GM12801 (cell line): Measurements from ENCODE around the gene SCAMP3.

Experiments
- TF ChIP-seq, protein P1 (sequence below): IDR thresholded peaks from one replicate; pipeline ENCODE4 v1.5.1; 2011; ENCODE audit warnings: control low read depth; ENCODE audit not compliant: insufficient read length; ENCODE audit errors: extremely low read depth

The SCAMP3 gene

DNA sequence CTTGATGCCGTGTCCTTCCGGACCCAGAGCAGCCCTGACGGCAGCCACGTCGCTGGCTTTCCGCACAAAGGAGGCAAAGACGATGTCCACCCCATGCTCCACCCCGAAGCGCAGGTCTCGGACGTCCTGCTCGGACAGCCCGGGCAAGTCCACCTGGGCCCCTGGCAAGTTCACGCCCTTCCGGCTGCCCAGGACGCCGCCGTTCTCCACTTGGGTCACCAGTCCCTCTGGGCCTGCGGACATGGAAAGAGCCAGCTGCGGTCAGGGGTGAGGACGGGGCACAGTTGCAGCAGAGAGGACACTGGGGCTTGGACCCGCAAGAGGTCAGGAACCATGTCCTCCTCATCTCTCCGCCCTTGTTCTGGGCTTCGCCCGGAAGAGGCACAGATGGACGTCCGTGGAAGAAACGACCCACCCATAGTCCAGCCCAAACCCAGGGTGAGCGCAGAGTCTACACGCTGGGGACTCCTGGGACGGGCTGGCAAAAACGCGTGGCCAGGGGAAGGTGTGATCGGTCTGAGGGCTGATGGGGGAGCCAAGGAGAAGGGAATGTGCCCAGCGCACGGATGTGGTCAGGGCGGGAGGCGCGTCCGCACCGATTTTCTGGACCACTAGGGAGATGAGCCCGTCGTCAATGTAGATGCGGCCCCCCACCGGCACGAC lies 32.5 kb upstream of the SCAMP3 start:
- TF ChIP-seq, protein P1, sequence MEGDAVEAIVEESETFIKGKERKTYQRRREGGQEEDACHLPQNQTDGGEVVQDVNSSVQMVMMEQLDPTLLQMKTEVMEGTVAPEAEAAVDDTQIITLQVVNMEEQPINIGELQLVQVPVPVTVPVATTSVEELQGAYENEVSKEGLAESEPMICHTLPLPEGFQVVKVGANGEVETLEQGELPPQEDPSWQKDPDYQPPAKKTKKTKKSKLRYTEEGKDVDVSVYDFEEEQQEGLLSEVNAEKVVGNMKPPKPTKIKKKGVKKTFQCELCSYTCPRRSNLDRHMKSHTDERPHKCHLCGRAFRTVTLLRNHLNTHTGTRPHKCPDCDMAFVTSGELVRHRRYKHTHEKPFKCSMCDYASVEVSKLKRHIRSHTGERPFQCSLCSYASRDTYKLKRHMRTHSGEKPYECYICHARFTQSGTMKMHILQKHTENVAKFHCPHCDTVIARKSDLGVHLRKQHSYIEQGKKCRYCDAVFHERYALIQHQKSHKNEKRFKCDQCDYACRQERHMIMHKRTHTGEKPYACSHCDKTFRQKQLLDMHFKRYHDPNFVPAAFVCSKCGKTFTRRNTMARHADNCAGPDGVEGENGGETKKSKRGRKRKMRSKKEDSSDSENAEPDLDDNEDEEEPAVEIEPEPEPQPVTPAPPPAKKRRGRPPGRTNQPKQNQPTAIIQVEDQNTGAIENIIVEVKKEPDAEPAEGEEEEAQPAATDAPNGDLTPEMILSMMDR: no peak

DNA sequence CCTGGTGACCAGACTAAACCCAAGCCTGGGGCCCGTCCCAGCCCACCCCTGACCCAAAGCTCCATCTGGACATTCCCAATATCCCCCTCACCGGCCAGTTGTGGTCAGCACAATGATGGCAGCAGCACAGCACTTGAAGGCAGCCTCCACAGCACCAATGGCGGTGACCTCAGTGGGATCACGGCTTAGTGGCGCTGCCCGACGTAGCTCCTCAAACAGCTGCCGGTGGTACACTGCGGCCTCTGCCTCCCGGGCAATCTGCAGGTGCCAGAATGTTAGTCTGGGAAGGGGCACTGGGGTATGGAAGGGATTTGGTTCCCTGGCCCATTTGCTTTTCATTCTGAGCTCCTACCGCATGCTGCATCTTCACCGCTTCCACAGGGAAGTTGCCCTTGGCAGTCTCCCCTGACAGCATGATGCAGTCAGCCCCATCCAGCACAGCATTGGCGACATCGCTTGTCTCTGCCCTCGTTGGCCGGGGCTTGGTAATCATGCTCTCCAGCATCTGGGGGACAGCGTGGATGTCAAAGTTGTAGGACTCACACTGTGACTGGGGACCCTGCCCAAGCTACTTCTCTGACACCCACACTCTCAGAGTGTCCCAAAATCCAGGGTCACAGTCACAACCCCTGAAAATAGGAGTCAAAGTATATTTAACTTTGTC lies 31.1 kb upstream of the SCAMP3 start:
- TF ChIP-seq, protein P1: no peak

DNA sequence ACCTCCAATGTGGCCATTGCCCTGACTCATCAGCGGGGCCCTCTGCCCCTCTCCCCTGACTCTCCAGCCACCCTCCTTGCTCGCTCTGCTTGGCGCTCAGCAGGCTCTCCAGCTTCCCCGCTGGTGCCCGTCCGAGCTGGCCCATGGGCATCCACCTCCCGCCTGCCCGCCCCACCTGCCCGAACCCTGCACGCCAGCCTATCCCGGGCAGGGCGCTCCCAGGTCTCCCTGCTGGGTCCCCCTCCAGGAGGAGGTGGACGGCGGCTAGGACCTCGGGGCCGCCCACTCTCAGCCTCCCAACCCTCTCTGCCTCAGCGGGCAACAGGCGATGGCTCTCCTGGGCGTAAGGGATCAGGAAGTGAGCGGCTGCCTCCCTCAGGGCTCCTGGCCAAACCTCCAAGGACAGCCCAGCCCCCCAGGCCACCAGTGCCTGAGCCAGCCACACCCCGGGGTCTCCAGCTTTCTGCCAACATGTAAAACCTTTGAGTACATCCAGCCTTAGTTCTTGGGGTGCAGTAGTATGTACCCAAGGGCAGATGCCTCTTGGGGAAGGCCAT lies 25.9 kb upstream of the SCAMP3 start:
- TF ChIP-seq, protein P1: no peak

DNA sequence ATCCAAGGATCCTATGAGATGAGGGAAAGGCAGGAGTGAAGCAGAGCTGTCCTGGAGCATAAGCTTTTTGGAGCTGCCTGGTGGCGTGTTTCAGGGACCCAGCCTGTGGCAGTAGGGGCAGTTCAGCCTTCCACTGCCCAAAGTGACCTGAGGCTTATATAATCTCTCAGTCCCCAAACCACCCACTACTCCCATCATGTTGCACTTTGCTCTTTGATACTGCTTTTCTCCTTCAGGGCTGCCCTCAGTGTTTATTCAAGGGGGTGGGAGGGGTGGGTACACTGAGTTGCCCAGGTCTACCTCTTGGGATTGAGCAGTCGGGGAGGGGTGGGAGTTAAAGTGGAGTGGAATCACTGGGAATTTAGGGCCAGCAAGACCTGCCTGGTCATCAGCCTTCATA lies 24.4 kb upstream of the SCAMP3 start:
- TF ChIP-seq, protein P1: no peak

DNA sequence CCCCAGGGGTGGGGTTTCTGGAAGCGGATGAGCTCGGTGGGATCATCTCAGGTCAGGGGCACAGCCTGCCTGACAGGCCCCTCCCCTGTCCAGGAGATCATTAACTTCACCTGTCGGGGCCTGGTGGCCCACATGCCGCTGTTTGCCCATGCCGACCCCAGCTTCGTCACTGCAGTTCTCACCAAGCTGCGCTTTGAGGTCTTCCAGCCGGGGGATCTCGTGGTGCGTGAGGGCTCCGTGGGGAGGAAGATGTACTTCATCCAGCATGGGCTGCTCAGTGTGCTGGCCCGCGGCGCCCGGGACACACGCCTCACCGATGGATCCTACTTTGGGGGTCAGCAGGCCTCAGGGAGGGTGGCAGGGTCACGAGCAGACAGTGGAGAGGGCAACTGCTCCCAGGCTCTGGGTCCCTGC lies 23.5 kb upstream of the SCAMP3 start:
- TF ChIP-seq, protein P1: no peak

DNA sequence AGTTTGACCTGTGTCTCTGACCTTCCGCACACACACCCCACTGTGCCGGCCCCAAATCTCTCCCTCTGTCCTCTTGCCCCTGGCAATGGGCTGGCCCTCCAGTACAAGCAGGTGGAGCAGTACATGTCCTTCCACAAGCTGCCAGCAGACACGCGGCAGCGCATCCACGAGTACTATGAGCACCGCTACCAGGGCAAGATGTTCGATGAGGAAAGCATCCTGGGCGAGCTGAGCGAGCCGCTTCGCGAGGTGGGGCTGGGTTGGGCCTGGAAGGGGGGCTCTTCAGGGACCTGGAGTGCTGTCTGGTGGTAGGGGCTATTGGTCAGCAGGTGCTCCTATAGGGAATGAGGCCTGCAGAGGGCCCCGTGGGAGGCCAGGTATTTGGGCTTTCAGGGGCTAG lies 22.9 kb upstream of the SCAMP3 start:
- TF ChIP-seq, protein P1: no peak

DNA sequence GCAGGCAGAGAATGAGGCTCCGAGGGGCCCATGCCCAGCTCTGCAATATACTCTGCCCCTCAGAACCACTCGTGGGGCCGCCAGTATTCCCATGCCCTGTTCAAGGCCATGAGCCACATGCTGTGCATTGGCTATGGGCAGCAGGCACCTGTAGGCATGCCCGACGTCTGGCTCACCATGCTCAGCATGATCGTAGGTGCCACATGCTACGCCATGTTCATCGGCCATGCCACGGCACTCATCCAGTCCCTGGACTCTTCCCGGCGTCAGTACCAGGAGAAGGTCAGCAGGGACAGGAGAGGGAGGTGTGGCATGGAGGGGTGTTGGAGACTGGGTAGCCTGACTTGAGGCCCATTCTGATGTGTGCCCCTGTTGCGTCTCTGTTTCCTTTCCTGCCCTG lies 22.3 kb upstream of the SCAMP3 start:
- TF ChIP-seq, protein P1: no peak
